IMR-90 (cell line): ENCODE results near the gene HERC3. TPM values are rescaled to one million over a fixed set of nuclear protein-coding genes. Genes with fewer than 3 reads are reported as not detected.

Experiments
- ATAC-seq: fragments of 200-7000 bp; cut with Tn5 transposase; 2 replicates; pipeline ENCODE4 v1.9.1; 2020; ENCODE audit warnings: low read depth, mild to moderate bottlenecking, moderate library complexity
- BruUV-seq: library from RNA; stranded (reverse); fragments of 400-500 nt; replicated peaks from 2 replicates; lab custom pipeline; 2021; lab: Mats Ljungman, UMichigan
- CTCF ChIA-PET: fragments of 300-600 bp; formaldehyde crosslinking; extraction: SDS; loops from one replicate; lab custom pipeline; 2021; ENCODE audit warnings: antibody characterized with exemption; lab: Yijun Ruan, JAX
- POLR2A ChIA-PET: fragments of 300-600 bp; sonication (Branson Sonifier 250); formaldehyde crosslinking; loops from one replicate; lab custom pipeline; 2022; ENCODE audit warnings: antibody characterized with exemption; ENCODE audit not compliant: unreplicated experiment; lab: Charles Lee
- DNase-seq: peaks from one replicate; pipeline ENCODE4 v3.0.0; 2013
- H2AFZ ChIP-seq: replicated peaks from 2 replicates; pipeline ENCODE3; 2013; ENCODE audit warnings: low read length, mild to moderate bottlenecking; ENCODE audit not compliant: poor library complexity
- H2AK5ac ChIP-seq: 2 replicates; pipeline ENCODE4 v1.6.1; 2013; ENCODE audit warnings: low read depth, low read length, inconsistent platforms
- H2AK9ac ChIP-seq: replicated peaks from 2 replicates; pipeline ENCODE3; 2013; ENCODE audit warnings: mild to moderate bottlenecking, low read depth, low read length, moderate library complexity; ENCODE audit not compliant: poor library complexity
- H2BK120ac ChIP-seq: 2 replicates; pipeline ENCODE4 v1.6.1; 2013; ENCODE audit warnings: low read depth, low read length, inconsistent platforms
- H2BK15ac ChIP-seq: 3 replicates; pipeline ENCODE4 v1.6.1; 2013; ENCODE audit warnings: low read depth, low read length, inconsistent platforms
- H2BK20ac ChIP-seq: 2 replicates; pipeline ENCODE4 v1.6.1; 2013; ENCODE audit warnings: low read depth, mild to moderate bottlenecking, inconsistent platforms, low read length, moderate library complexity
- H2BK5ac ChIP-seq: 2 replicates; pipeline ENCODE4 v1.6.1; 2013; ENCODE audit warnings: mild to moderate bottlenecking, low read depth, low read length, inconsistent platforms; ENCODE audit not compliant: poor library complexity, severe bottlenecking
- H3K14ac ChIP-seq: replicated peaks from 2 replicates; pipeline ENCODE4 v1.6.1; 2013; ENCODE audit warnings: low read depth, low read length, inconsistent platforms
- H3K18ac ChIP-seq: 2 replicates; pipeline ENCODE4 v1.6.1; 2013; ENCODE audit warnings: low read depth, low read length, control low read depth
- H3K23ac ChIP-seq: 2 replicates; pipeline ENCODE4 v1.6.1; 2013; ENCODE audit warnings: low read depth, low read length, inconsistent platforms
- H3K27ac ChIP-seq: 2 replicates; pipeline ENCODE4 v1.5.1; 2013; ENCODE audit warnings: mild to moderate bottlenecking, control low read depth, low read length; ENCODE audit not compliant: insufficient read depth
- H3K27me3 ChIP-seq: 2 replicates; pipeline ENCODE4 v1.6.1; 2013; ENCODE audit warnings: low read length; ENCODE audit not compliant: control insufficient read depth, insufficient read depth
- H3K36me3 ChIP-seq: 2 replicates; pipeline ENCODE4 v1.6.1; 2013; ENCODE audit warnings: low read length, mixed read lengths; ENCODE audit not compliant: control insufficient read depth, insufficient read depth
- H3K4ac ChIP-seq: 2 replicates; pipeline ENCODE4 v1.6.1; 2013; ENCODE audit warnings: low read depth, low read length, inconsistent platforms
- H3K4me1 ChIP-seq: 2 replicates; pipeline ENCODE4 v1.6.1; 2013; ENCODE audit warnings: low read length, mixed read lengths; ENCODE audit not compliant: control insufficient read depth, insufficient read depth
- H3K4me2 ChIP-seq: 2 replicates; pipeline ENCODE4 v1.6.1; 2013; ENCODE audit warnings: low read depth, mild to moderate bottlenecking, control low read depth, low read length, moderate library complexity
- H3K4me3 ChIP-seq: 2 replicates; pipeline ENCODE4 v1.5.1; 2013; ENCODE audit warnings: low read depth, mild to moderate bottlenecking, control low read depth, low read length, moderate library complexity; ENCODE audit not compliant: insufficient read depth
- H3K56ac ChIP-seq: 2 replicates; pipeline ENCODE4 v1.6.1; 2013; ENCODE audit warnings: low read length, inconsistent platforms; ENCODE audit not compliant: insufficient read depth; ENCODE audit errors: extremely low read depth
- H3K79me1 ChIP-seq, 2 experiments: 2 replicates each; pipeline ENCODE4 v1.6.1; 2013; ENCODE audit warnings: low read length in 2 of 2, inconsistent platforms in 1 of 2, low read depth in 1 of 2
- H3K9ac ChIP-seq: 2 replicates; pipeline ENCODE4 v1.6.1; 2013; ENCODE audit warnings: low read depth, low read length, control low read depth
- H3K9me1 ChIP-seq: 2 replicates; pipeline ENCODE4 v1.6.1; 2013; ENCODE audit warnings: low read length, inconsistent platforms; ENCODE audit not compliant: insufficient read depth
- H3K9me3 ChIP-seq: 2 replicates; pipeline ENCODE4 v1.6.1; 2013; ENCODE audit warnings: low read length; ENCODE audit not compliant: control insufficient read depth, insufficient read depth
- H4K20me1 ChIP-seq: 2 replicates; pipeline ENCODE4 v1.6.1; 2013; ENCODE audit warnings: low read length, inconsistent platforms; ENCODE audit not compliant: insufficient read depth
- H4K5ac ChIP-seq: 2 replicates; pipeline ENCODE4 v1.6.1; 2013; ENCODE audit warnings: mild to moderate bottlenecking, low read depth, low read length, control low read depth
- H4K8ac ChIP-seq, 2 experiments: 2 replicates each; pipeline ENCODE4 v1.6.1; 2013; ENCODE audit warnings: low read depth in 2 of 2, low read length in 2 of 2, control low read depth in 1 of 2, inconsistent platforms in 1 of 2
- H4K91ac ChIP-seq: 2 replicates; pipeline ENCODE4 v1.6.1; 2013; ENCODE audit warnings: low read depth, low read length, inconsistent platforms; ENCODE audit not compliant: insufficient read depth
- BHLHE40 ChIP-seq: fragments of 150-350 bp; IDR thresholded peaks from 2 replicates; pipeline ENCODE4 v1.6.1; 2016; ENCODE audit warnings: mild to moderate bottlenecking, low read depth, low read length
- CEBPB ChIP-seq: IDR thresholded peaks from 2 replicates; pipeline ENCODE4 v1.6.1; 2012; ENCODE audit warnings: low read depth, low read length, improper control_type of control experiment
- CHD1 ChIP-seq: IDR thresholded peaks from 2 replicates; pipeline ENCODE4 v1.6.1; 2012; ENCODE audit warnings: low read depth, low read length, improper control_type of control experiment
- CTCF ChIP-seq: conservative IDR thresholded peaks from 2 replicates; pipeline ENCODE4 v1.5.1; 2012; ENCODE audit warnings: mild to moderate bottlenecking, low read depth, low read length, improper control_type of control experiment
- FOS ChIP-seq: fragments of 150-350 bp; IDR thresholded peaks from 2 replicates; pipeline ENCODE4 v1.6.1; 2016; ENCODE audit warnings: low read depth, low read length
- MAFK ChIP-seq: IDR thresholded peaks from 2 replicates; pipeline ENCODE4 v1.6.1; 2012; ENCODE audit warnings: low read depth, low read length, improper control_type of control experiment
- MAZ ChIP-seq: IDR thresholded peaks from 2 replicates; pipeline ENCODE4 v1.6.1; 2012; ENCODE audit warnings: low read depth, mild to moderate bottlenecking, low read length, improper control_type of control experiment, moderate library complexity, borderline replicate concordance
- MXI1 ChIP-seq: IDR thresholded peaks from 2 replicates; pipeline ENCODE4 v1.6.1; 2012; ENCODE audit warnings: low read depth, mild to moderate bottlenecking, low read length, moderate library complexity, borderline replicate concordance
- NFE2L2 ChIP-seq: fragments of 150-350 bp; IDR thresholded peaks from 2 replicates; pipeline ENCODE4 v1.6.1; 2016; ENCODE audit warnings: low read depth, mild to moderate bottlenecking, low read length
- POLR2A ChIP-seq: IDR thresholded peaks from 2 replicates; pipeline ENCODE4 v1.6.1; 2012; ENCODE audit warnings: mild to moderate bottlenecking, low read depth, low read length
- RAD21 ChIP-seq: IDR thresholded peaks from 2 replicates; pipeline ENCODE4 v1.6.1; 2012; ENCODE audit warnings: low read length, improper control_type of control experiment
- RCOR1 ChIP-seq: IDR thresholded peaks from 2 replicates; pipeline ENCODE4 v1.6.1; 2012; ENCODE audit warnings: mild to moderate bottlenecking, low read length, improper control_type of control experiment; ENCODE audit not compliant: insufficient replicate concordance
- RFX5 ChIP-seq: IDR thresholded peaks from 2 replicates; pipeline ENCODE4 v1.8.0; 2012; ENCODE audit warnings: low read depth, mild to moderate bottlenecking, low read length, moderate library complexity
- SMC3 ChIP-seq: fragments of 150-350 bp; IDR thresholded peaks from 2 replicates; pipeline ENCODE4 v1.6.1; 2016; ENCODE audit warnings: low read depth, mild to moderate bottlenecking, antibody characterized with exemption, low read length, moderate library complexity
- USF2 ChIP-seq: fragments of 150-350 bp; IDR thresholded peaks from 2 replicates; pipeline ENCODE4 v1.6.1; 2017; ENCODE audit warnings: mild to moderate bottlenecking, antibody characterized with exemption, low read length, low read depth
- dilution Hi-C: fragments of 300-500 bp; cut with HindIII; formaldehyde crosslinking; loops from one replicate; pipeline ENCODE4 v1.14.3; 2018; ENCODE audit warnings: low sequenced_read_pairs; ENCODE audit not compliant: unreplicated experiment
- in situ Hi-C: fragments of 300-500 bp; cut with MboI; formaldehyde crosslinking; loops from 3 replicates; pipeline ENCODE4 v1.14.3; 2019; ENCODE audit warnings: low sequenced_read_pairs, inconsistent platforms, mixed read lengths
- intact Hi-C: fragments of 100-400 bp; cut with micrococcal nuclease; formaldehyde crosslinking; loops from 2 replicates; pipeline ENCODE4 v1.10.0; 2022
- polyA plus RNA-seq, 3 experiments: library from polyadenylated mRNA; depleted of rRNA; stranded (reverse); fragments of >200 nt; gene quantifications; 2 replicates each; pipeline ENCODE4 v1.2.3, GENCODE V29; 2012; ENCODE audit warnings: low replicate concordance in 1 of 3
- total RNA-seq: library from RNA; depleted of rRNA; stranded (reverse); fragments of >200 nt; gene quantifications from 2 replicates; pipeline ENCODE4 v1.2.3, GENCODE V29; 2012
- TF ChIP-seq, protein P1 (sequence below): fragments of 150-350 bp; IDR thresholded peaks from 2 replicates; pipeline ENCODE4 v1.6.1; 2016; ENCODE audit warnings: low read depth, mild to moderate bottlenecking, low read length, moderate library complexity, borderline replicate concordance

The HERC3 gene
- total and polyA plus RNA-seq, 2 of the 4 experiments (the other 2 are of a cell fraction) = 8.9 to 9.5 TPM

DNA sequence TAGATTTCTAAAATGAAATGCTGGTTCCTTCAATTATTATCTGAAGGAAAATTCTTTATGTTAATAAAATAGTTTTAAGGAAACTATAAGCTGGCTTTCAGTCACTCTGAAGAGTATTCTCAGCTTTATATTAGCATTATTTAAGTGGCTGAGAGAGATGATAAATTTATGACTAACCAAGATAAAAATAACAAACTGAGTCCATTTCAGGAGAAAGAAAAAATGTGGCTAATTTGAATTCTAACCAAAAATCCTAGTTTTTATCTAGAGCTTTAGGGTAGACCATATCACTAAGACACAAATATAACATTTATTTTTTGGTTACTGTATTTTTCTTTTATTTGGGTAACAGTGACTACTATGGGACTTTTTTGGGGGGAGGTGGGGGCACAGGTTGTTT lies 164.8 kb downstream of the HERC3 start:
- Histone ChIP-seq H3K79me1 (0 out of 4 replicates have a peak, but pooled peaks cover 0 to 3% of the 10 kb centered on the region in 2 experiments), H3K4me1 (peaks cover 11% of the 10 kb centered on the region), H2BK15ac (no peak overlapping the region), H3K9me1 (peaks cover 18% of the 10 kb centered on the region), H3K9me3 (no peaks in the 10 kb centered on the region), H3K27me3 (no peaks in the 10 kb centered on the region), H3K23ac (no peak overlapping the region), H2AK5ac (no peak overlapping the region), H2AFZ (no peak overlapping the region), H3K56ac (no peak overlapping the region), H3K9ac (no peak overlapping the region), H3K18ac (no peak overlapping the region), H2BK20ac (no peak overlapping the region), H2AK9ac (no peak overlapping the region), H2BK120ac (no peak overlapping the region), H2BK5ac (no peak overlapping the region), H4K8ac (no peak overlapping the region), H3K36me3 (peaks cover 6% of the 10 kb centered on the region), H3K14ac (no peak overlapping the region), H4K20me1 (no peaks in the 10 kb centered on the region), H4K91ac (no peak overlapping the region), H3K27ac (no peak overlapping the region), H3K4me3 (no peak overlapping the region), H4K5ac (no peak overlapping the region), H3K4ac (no peak overlapping the region), H3K4me2 (no peak overlapping the region)
- ATAC-seq = peak; percentile 64; the same call in 1 of the 2 replicates
- ChIA-PET POLR2A (no interaction called here), CTCF (interaction anchor here (1.2 kb wide), 2 partner anchors 10 to 22 kb away, joined by 3 read pairs; no protein-coding TSS in a partner anchor)
- in situ Hi-C loops (no loop called here), dilution Hi-C loops (no loop called here), intact Hi-C loops (no loop called here)
- peak; percentile 34 for DNase-seq
- no peak for TF ChIP-seq BHLHE40
- no peak for TF ChIP-seq MXI1
- TF ChIP-seq MAFK = no peak
- no peak for TF ChIP-seq NFE2L2
- TF ChIP-seq RFX5 = no peak
- TF ChIP-seq, protein P1, sequence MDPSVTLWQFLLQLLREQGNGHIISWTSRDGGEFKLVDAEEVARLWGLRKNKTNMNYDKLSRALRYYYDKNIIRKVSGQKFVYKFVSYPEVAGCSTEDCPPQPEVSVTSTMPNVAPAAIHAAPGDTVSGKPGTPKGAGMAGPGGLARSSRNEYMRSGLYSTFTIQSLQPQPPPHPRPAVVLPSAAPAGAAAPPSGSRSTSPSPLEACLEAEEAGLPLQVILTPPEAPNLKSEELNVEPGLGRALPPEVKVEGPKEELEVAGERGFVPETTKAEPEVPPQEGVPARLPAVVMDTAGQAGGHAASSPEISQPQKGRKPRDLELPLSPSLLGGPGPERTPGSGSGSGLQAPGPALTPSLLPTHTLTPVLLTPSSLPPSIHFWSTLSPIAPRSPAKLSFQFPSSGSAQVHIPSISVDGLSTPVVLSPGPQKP = no peak
- TF ChIP-seq CTCF = no peak
- TF ChIP-seq CHD1 = no peak
- no peak for TF ChIP-seq USF2
- TF ChIP-seq FOS = no peak
- TF ChIP-seq MAZ = no peak
- no peak for TF ChIP-seq POLR2A
- TF ChIP-seq SMC3 = no peak
- TF ChIP-seq RCOR1 = no peak
- no peak for TF ChIP-seq RAD21
- TF ChIP-seq CEBPB = no peak
- BruUV-seq = no TSS peak
